HEK293T (cell line): ENCODE data around the gene PRR36.
A peak's percentile ranks its signal among the peaks of the same experiment; 100 is the strongest.

Experiments
- CTCF ChIA-PET: fragments of 350-600 bp; formaldehyde crosslinking; extraction: SDS; loops from one replicate; lab custom pipeline; 2021; ENCODE audit warnings: antibody characterized with exemption, inconsistent platforms; lab: Yijun Ruan, JAX
- POLR2A ChIA-PET: fragments of 350-600 bp; formaldehyde crosslinking; extraction: SDS; loops from one replicate; lab custom pipeline; 2020; ENCODE audit warnings: antibody characterized with exemption, inconsistent platforms; lab: Yijun Ruan, JAX
- DNase-seq: peaks from one replicate; pipeline ENCODE4 v3.0.0; 2012; ENCODE audit warnings: mixed read lengths; ENCODE audit errors: extremely low spot score
- ARNT ChIP-seq: fragments of 450-650 bp; IDR thresholded peaks from 2 replicates; pipeline ENCODE4 v1.6.1; 2017; ENCODE audit warnings: mild to moderate bottlenecking
- BHLHE40 ChIP-seq: fragments of 450-650 bp; IDR thresholded peaks from 2 replicates; pipeline ENCODE4 v1.6.1; 2016; ENCODE audit warnings: mild to moderate bottlenecking, moderate library complexity, borderline replicate concordance
- CTBP1 ChIP-seq: fragments of 450-650 bp; IDR thresholded peaks from 2 replicates; pipeline ENCODE4 v1.6.1; 2016; ENCODE audit warnings: borderline replicate concordance
- ELF4 ChIP-seq: fragments of 450-650 bp; IDR thresholded peaks from 2 replicates; pipeline ENCODE4 v1.6.1; 2017; ENCODE audit warnings: antibody characterized with exemption
- FOXA1 ChIP-seq: fragments of 450-650 bp; IDR thresholded peaks from 2 replicates; pipeline ENCODE4 v1.6.1; 2016; ENCODE audit warnings: mild to moderate bottlenecking
- FOXK2 ChIP-seq: fragments of 450-650 bp; IDR thresholded peaks from 2 replicates; pipeline ENCODE4 v1.6.1; 2016; ENCODE audit warnings: mild to moderate bottlenecking
- FOXM1 ChIP-seq: fragments of 450-650 bp; IDR thresholded peaks from 2 replicates; pipeline ENCODE4 v1.6.1; 2017; ENCODE audit warnings: mild to moderate bottlenecking, borderline replicate concordance
- HDGF ChIP-seq: fragments of 450-650 bp; IDR thresholded peaks from 2 replicates; pipeline ENCODE4 v1.6.1; 2017; ENCODE audit warnings: antibody characterized with exemption, borderline replicate concordance
- L3MBTL2 ChIP-seq: fragments of 450-650 bp; conservative IDR thresholded peaks from 2 replicates; pipeline ENCODE4 v1.6.1; 2016; ENCODE audit warnings: mild to moderate bottlenecking
- LEF1 ChIP-seq: fragments of 450-650 bp; IDR thresholded peaks from 2 replicates; pipeline ENCODE4 v1.6.1; 2017; ENCODE audit warnings: mild to moderate bottlenecking, borderline replicate concordance
- NFRKB ChIP-seq: fragments of 450-650 bp; IDR thresholded peaks from 2 replicates; pipeline ENCODE4 v1.6.1; 2016; ENCODE audit warnings: mild to moderate bottlenecking, moderate library complexity
- SP1 ChIP-seq: fragments of 450-650 bp; IDR thresholded peaks from 2 replicates; pipeline ENCODE4 v1.6.1; 2017
- SUZ12 ChIP-seq: fragments of 450-650 bp; IDR thresholded peaks from 2 replicates; pipeline ENCODE4 v1.6.1; 2016; ENCODE audit warnings: mild to moderate bottlenecking
- TARDBP ChIP-seq: fragments of 450-650 bp; IDR thresholded peaks from 2 replicates; pipeline ENCODE4 v1.6.1; 2016
- ZNF384 ChIP-seq: fragments of 450-650 bp; IDR thresholded peaks from 2 replicates; pipeline ENCODE4 v1.6.1; 2016
- TF ChIP-seq, protein P1 (sequence below): fragments of 450-650 bp; IDR thresholded peaks from 2 replicates; pipeline ENCODE4 v1.6.1; 2016

Gene PRR36

DNA sequence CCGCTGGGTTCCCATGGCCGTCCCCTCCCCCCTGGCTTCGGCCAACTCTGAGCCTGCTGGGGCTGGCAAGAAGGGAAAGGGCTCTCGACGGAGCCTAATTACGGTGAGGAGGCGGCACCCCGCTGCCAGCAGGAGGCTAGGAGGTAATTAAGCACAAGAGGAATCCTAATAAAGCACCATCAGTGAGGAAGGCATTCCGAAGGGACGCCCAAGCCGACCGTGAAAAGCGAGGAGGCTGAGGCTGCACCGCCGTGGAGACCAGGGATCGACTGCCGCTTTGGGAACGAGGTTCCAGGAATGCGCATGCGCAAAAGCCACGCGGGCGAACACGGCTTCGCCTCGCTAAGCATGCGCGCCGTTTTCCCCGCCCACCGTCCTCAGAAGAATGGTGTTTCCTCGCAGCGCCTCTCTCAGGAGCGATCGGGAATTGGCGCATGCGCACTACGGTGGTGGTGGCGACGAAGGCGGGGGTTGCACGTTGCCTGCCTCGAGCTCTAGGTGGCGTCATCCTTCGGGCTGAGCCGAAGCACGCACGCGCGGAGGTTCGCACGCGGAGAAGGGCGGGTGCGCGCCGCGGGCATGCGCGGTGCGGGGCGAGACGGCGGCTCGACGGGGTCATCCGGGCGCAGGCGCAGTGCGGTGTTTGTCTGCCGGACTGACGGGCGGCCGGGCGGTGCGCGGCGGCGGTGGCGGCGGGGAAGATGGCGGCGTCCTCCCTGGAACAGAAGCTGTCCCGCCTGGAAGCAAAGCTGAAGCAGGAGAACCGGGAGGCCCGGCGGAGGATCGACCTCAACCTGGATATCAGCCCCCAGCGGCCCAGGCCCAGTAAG, 29.3 kb upstream of the PRR36 start, which contains the start of gene MAP2K7:
MAP2K7 (plus strand) TSS at position 634 of the 830 bp plus-strand sequence; CDS start at position 702, 68 bp downstream.
- ChIA-PET POLR2A (interaction anchor here (0.7 to 1.9 kb wide), 20 partner anchors 9 to 610 kb away, joined by 3 to 30 read pairs (median 4); partner anchors contain the start of genes LRRC8E, SNAPC2, TGFBR3L and TIMM44), CTCF (interaction anchor here (0.6 to 1.2 kb wide), 4 partner anchors 17 to 141 kb away, joined by 3 to 4 read pairs (median 3); partner anchors contain the start of gene SNAPC2)
- DNase-seq, result peak; percentile 99
- TF ChIP-seq L3MBTL2, result peak; percentile 93
- no peak for TF ChIP-seq ZNF384

DNA sequence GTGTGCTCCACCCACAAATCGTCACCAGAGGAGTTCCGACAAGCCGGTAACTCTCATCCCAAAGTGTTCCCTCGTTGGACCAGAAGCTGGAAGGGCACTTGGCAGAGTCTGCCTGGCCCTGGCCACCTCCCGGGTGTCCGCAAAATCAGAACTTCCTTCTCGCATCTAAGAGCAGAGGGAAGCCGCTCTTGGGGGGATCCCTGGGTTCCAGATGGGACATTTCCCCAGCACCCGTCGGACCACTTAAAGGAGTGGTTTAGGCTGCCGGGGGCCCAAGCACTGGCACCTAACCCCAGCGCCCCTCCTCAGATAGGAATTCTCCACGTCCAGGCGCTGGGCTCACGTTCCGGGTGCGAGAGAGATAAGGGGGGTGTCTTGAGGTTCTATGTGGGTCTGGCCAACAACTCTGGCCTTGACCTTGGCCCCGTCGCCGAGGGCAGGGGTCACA, 28.6 kb upstream of the PRR36 start:
- no peak for DNase-seq
- TF ChIP-seq SUZ12 (no peak), ZNF384 (no peak), SP1 (no peak), NFRKB (no peak), HDGF (no peak), BHLHE40 (no peak)
- TF ChIP-seq, protein P1, sequence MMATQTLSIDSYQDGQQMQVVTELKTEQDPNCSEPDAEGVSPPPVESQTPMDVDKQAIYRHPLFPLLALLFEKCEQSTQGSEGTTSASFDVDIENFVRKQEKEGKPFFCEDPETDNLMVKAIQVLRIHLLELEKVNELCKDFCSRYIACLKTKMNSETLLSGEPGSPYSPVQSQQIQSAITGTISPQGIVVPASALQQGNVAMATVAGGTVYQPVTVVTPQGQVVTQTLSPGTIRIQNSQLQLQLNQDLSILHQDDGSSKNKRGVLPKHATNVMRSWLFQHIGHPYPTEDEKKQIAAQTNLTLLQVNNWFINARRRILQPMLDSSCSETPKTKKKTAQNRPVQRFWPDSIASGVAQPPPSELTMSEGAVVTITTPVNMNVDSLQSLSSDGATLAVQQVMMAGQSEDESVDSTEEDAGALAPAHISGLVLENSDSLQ, result no peak
- POLR2A ChIA-PET, result interaction anchor here (0.8 to 2.3 kb wide), 16 partner anchors 9 to 611 kb away, joined by 3 to 30 read pairs (median 5); partner anchors contain the start of genes LRRC8E, SNAPC2, TGFBR3L and TIMM44
- CTCF ChIA-PET, result interaction anchor here (0.6 to 1.2 kb wide), 3 partner anchors 18 to 142 kb away, joined by 3 to 4 read pairs (median 3); partner anchors contain the start of gene SNAPC2

DNA sequence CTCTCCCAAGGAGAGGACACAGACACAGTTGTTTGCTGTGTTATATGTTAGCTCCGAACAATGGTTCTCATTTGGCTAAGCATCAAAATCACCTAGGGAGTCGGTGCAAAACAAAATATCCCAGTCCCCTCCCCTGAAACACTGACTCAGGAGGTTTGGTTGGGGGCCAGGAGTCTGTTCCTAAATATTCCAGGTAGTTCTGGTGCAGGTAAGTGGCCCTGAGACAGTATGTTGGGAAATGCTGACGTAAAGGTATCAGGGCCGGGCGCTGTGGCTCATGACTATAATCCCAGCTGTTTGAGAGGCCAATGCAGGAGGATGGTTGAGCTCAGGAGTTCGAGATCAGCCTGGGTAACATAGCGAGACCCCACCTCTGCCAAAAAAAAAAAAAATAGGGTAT, 27.1 kb upstream of the PRR36 start:
- POLR2A ChIA-PET, result interaction anchor here (0.8 to 2.7 kb wide), 5 partner anchors 13 to 28 kb away, joined by 3 to 14 read pairs (median 6); partner anchors contain the start of genes LRRC8E and SNAPC2
- TF ChIP-seq BHLHE40 (no peak), SP1 (no peak), ELF4 (no peak), NFRKB (no peak), CTBP1 (no peak), ARNT (no peak), TARDBP (no peak), L3MBTL2 (no peak), FOXA1 (no peak), HDGF (no peak)
- TF ChIP-seq, protein P1, result no peak
- CTCF ChIA-PET, result interaction anchor here (0.7 kb wide), 1 partner anchor 32 kb away, joined by 3 read pairs; no protein-coding TSS in a partner anchor
- DNase-seq, result no peak

GRCh38 chr19:7900931-7901330, 26.7 kb upstream of the PRR36 start:
- POLR2A ChIA-PET, result interaction anchor here (1.0 to 2.7 kb wide), 7 partner anchors 12 to 43 kb away, joined by 3 to 14 read pairs (median 6); partner anchors contain the start of genes LRRC8E and SNAPC2
- no peak for DNase-seq
- CTCF ChIA-PET, result interaction anchor here (1.8 kb wide), 1 partner anchor 31 kb away, joined by 6 read pairs; no protein-coding TSS in a partner anchor
- TF ChIP-seq BHLHE40 (no peak), HDGF (no peak), FOXK2 (no peak), FOXA1 (no peak), L3MBTL2 (no peak), CTBP1 (no peak), LEF1 (no peak), SUZ12 (no peak), TARDBP (no peak), ZNF384 (no peak), ARNT (no peak), ELF4 (no peak), NFRKB (no peak), FOXM1 (no peak)
- TF ChIP-seq, protein P1, result no peak

DNA sequence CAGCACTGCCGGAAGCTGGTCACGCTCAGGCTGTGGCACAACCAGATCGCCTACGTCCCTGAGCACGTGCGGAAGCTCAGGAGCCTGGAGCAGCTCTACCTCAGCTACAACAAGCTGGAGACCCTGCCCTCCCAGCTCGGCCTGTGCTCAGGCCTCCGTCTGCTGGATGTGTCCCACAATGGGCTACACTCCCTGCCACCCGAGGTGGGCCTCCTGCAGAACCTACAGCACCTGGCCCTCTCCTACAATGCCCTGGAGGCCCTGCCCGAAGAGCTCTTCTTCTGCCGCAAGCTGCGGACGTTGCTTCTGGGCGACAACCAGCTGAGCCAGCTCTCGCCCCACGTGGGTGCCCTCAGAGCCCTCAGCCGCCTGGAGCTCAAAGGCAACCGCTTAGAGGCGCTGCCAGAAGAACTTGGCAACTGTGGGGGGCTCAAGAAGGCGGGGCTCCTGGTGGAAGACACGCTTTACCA, 26.2 kb upstream of the PRR36 start:
- DNase-seq, result no peak
- ChIA-PET POLR2A (interaction anchor here (1.0 to 2.7 kb wide), 9 partner anchors 12 to 43 kb away, joined by 3 to 14 read pairs (median 5); partner anchors contain the start of genes LRRC8E, PRR36 and SNAPC2), CTCF (interaction anchor here (1.8 kb wide), 1 partner anchor 31 kb away, joined by 6 read pairs; no protein-coding TSS in a partner anchor)
- TF ChIP-seq FOXM1 (no peak), CTBP1 (no peak), ZNF384 (no peak), FOXA1 (no peak), ELF4 (no peak), NFRKB (no peak), SUZ12 (no peak), HDGF (no peak)
